Left ventricle myocardium inferior (tissue), 1 donor: ENCODE measurements around the gene NKIRAS1. TPM values are rescaled to one million over a fixed set of nuclear protein-coding genes. Genes with fewer than 3 reads are reported as not detected.

Source experiments
- DNase-seq: peaks from one replicate; pipeline ENCODE4 v3.0.0-alpha.2; 2020
- H3K27ac ChIP-seq: fragments of 200-600 bp; replicated peaks from 2 replicates; pipeline ENCODE4 v1.8.0; 2021
- H3K27me3 ChIP-seq: fragments of 200-600 bp; 2 replicates; pipeline ENCODE4 v1.8.0; 2021; ENCODE audit warnings: low read depth
- H3K36me3 ChIP-seq: fragments of 200-600 bp; 2 replicates; pipeline ENCODE4 v1.8.0; 2021
- H3K4me1 ChIP-seq: fragments of 200-600 bp; 2 replicates; pipeline ENCODE4 v1.8.0; 2021
- H3K4me3 ChIP-seq: fragments of 200-600 bp; 2 replicates; pipeline ENCODE4 v1.8.0; 2021; ENCODE audit warnings: mild to moderate bottlenecking, moderate library complexity
- H3K9me3 ChIP-seq: fragments of 200-600 bp; replicated peaks from 2 replicates; pipeline ENCODE4 v1.8.0; 2021
- CTCF ChIP-seq: fragments of 200-600 bp; IDR thresholded peaks from 2 replicates; pipeline ENCODE4 v1.8.0; 2021; ENCODE audit warnings: antibody characterized with exemption, mild to moderate bottlenecking, borderline replicate concordance
- intact Hi-C: fragments of 100-400 bp; cut with micrococcal nuclease; formaldehyde crosslinking; loops from one replicate; pipeline ENCODE4 v1.11.0; 2022
- total RNA-seq: library from RNA; stranded (reverse); fragmentation: NEBNext Ultra II Directional; extraction: Animal tissue kit (Norgen Biotek cat#: 25700); gene quantifications from one replicate; pipeline ENCODE4 v1.2.1, GENCODE V29; 2021
- donor health status: DM: no; HTN: yes; CAD: no; lungs with severe emphysema.

The NKIRAS1 gene
- total RNA-seq, 1 donor from 2014 or later: 20.8 TPM

DNA sequence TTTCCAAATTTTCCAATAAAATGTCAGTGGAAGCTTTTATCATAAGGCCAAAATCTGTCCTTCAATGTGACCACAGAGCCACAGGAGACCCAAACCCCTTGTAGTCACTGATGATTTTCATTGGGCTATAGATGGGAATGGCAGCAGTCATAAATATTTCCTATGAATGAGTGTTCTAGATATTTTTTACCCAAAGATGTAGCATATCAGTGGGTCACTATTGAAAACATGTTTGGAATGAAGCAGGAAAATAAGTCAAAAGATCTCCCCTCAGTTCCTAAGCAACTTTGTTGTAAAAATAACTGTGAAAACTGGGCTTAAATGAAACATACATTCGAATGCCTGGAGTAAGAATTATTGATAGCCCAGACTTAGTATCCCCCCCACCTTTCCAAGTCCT, 49.0 kb downstream of the NKIRAS1 start:
- DNase-seq: no peak

DNA sequence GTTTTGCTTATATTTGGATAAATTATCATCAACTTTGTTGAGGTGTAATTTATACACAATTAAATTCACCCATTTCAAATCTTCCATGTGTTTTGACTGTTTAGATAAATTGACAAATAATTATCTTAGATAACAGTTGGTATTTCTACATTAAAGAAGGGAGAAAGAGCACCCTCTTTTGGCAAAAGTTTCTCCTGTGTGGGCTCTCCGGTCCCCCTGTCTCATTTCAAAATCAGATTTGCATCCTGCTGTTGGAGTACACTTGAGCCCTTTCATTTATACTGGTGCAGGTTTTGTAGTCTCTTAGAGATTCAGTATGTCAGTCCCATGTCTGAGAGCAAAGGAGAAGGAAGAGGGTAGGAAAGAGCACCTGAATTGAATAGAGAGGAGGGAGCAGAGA, 49.4 kb downstream of the NKIRAS1 start:
- peak overlapping the region; percentile 5 for H3K27ac ChIP-seq
- H3K27me3 ChIP-seq: no peaks in the 10 kb centered on the region
- intact Hi-C loops: no loop called here
- H3K36me3 ChIP-seq: no peaks in the 10 kb centered on the region
- no peak for TF ChIP-seq CTCF
- H3K9me3 ChIP-seq: no peaks in the 10 kb centered on the region
- DNase-seq: no peak
- H3K4me1 ChIP-seq: peaks cover 74% of the 10 kb centered on the region
- H3K4me3 ChIP-seq: no peak overlapping the region

More for the DNA sequence above, 49.0 kb downstream of the NKIRAS1 start:
- no peak for TF ChIP-seq CTCF
- H3K4me3 ChIP-seq: no peak overlapping the region
- no peaks in the 10 kb centered on the region for H3K27me3 ChIP-seq
- no peaks in the 10 kb centered on the region for H3K36me3 ChIP-seq
- H3K9me3 ChIP-seq: no peaks in the 10 kb centered on the region
- intact Hi-C loops: no loop called here
- H3K4me1 ChIP-seq: peaks cover 74% of the 10 kb centered on the region
- peak overlapping the region; percentile 5 for H3K27ac ChIP-seq

- H3K27me3 ChIP-seq: no peaks in the 10 kb centered on the region
- peak overlapping the region; percentile 82 for H3K27ac ChIP-seq
- intact Hi-C loops: no loop called here
- no peak for TF ChIP-seq CTCF
- no peaks in the 10 kb centered on the region for H3K36me3 ChIP-seq
- H3K9me3 ChIP-seq: no peaks in the 10 kb centered on the region
- H3K4me1 ChIP-seq: peaks cover 89% of the 10 kb centered on the region
- no peak for DNase-seq
- no peak overlapping the region for H3K4me3 ChIP-seq
Observed at GRCh38 chr3:23865595-23866396, 51.0 kb downstream of the NKIRAS1 start.

- DNase-seq: no peak
- TF ChIP-seq CTCF: no peak
- no peaks in the 10 kb centered on the region for H3K27me3 ChIP-seq
- no peaks in the 10 kb centered on the region for H3K36me3 ChIP-seq
- peak overlapping the region; percentile 82 for H3K27ac ChIP-seq
- H3K4me1 ChIP-seq: peaks cover 92% of the 10 kb centered on the region
- no peak overlapping the region for H3K4me3 ChIP-seq
- intact Hi-C loops: no loop called here
- no peaks in the 10 kb centered on the region for H3K9me3 ChIP-seq
Observed at GRCh38 chr3:23864931-23865330, 51.9 kb downstream of the NKIRAS1 start.

DNA sequence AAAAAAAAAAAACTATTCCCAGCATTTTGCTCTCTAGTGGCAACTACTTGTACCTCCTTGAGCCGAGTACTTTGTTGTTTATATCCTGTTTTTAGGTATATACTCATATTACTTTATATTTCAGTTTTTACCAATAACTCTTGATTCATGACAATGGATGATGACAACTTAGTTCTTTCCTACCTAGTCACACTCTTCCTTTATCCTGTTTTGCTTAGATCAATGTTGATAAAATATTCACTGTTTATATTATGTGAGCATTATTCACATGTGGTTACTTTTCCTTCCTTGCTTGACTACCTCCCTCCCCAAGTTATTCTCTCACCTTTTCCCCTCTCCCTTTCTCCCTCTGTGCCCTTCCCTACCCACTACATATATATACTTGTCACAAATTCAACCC, 53.7 kb downstream of the NKIRAS1 start:
- H3K27ac ChIP-seq: no peak overlapping the region

More for the DNA sequence above, 53.7 kb downstream of the NKIRAS1 start:
- peaks cover 94% of the 10 kb centered on the region for H3K4me1 ChIP-seq
- DNase-seq: no peak
- H3K27me3 ChIP-seq: no peaks in the 10 kb centered on the region
- no peaks in the 10 kb centered on the region for H3K9me3 ChIP-seq
- intact Hi-C loops: no loop called here
- no peak overlapping the region for H3K4me3 ChIP-seq
- TF ChIP-seq CTCF: no peak
- H3K36me3 ChIP-seq: no peaks in the 10 kb centered on the region
